Stimulated activated CD8-positive, alpha-beta memory T cell treated with anti-CD3 and anti-CD28 coated beads, Interleukin-2, amount 100 ng/mL, for 48 hours (primary cell): ENCODE data around the gene CCL5.
A peak's percentile ranks its signal among the peaks of the same experiment; 100 is the strongest.
"Not testable (repeated sequence)": the region's sequence is repeated elsewhere in the genome, so short reads cannot be mapped to it uniquely, and the experiment has no call there.

Source experiments
- DNase-seq, 2 donors: peaks; one replicate each; pipeline ENCODE4 v3.0.0-alpha.2; 2020; ENCODE audit warnings: low read depth in 2 of 2

CCL5 gene

DNA sequence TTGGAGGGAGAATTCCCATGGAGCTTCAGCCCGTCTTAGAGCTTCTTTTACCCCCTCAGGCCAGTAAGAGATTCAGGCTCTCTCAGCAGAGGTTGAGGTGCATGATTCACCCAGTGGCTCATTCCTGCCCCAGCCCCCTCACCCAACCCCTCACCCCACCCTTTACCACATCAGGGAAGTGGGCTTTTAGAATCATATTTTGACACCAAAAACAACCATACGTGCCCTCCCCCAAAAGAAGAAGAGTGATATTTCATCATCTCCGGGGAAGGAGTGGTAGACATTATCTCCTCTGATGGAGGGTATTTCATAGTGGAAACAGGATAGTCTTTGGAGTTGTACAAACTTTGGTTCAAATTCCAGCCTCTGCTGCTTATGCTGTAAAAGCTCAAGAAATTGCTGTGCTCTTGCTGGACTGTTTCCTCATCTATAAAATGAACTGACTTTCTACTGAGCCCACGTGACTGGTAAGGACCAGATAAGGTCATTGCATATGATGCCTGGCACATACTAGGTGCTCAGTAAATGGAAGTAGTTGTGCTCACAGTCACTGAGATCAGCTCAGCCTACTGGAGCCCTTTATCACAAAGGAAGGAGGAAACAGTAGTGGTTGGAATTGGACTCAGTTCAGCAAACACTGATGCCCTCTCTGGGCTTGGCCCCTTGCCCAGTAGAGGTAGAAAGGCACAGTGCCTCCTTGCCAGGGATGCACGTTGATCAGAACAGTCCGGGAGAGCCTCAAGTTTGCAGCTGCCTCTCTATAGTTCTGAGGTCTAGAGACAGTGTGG lies 18.3 kb upstream of the CCL5 start:
- DNase-seq: no peak

DNA sequence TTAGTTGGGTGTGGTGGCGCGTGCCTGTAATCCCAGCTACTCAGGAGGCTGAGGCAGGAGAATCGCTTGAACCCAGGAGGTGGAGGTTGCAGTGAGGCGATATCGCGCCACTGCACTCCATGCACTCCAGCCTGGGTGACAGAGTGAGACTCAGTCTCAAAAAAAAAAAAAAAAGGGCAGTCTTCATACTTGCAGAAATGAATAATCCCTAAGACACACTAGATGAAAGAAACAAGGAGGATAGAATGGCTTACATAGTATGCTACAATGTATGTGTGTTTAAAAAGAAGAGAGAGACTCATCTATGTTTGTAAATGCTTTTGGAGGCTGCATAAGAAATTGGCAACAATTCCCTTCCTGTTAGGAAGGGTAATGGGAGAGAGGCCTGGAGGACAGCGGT lies 17.6 kb upstream of the CCL5 start:
- DNase-seq: not testable (repeated sequence)

DNA sequence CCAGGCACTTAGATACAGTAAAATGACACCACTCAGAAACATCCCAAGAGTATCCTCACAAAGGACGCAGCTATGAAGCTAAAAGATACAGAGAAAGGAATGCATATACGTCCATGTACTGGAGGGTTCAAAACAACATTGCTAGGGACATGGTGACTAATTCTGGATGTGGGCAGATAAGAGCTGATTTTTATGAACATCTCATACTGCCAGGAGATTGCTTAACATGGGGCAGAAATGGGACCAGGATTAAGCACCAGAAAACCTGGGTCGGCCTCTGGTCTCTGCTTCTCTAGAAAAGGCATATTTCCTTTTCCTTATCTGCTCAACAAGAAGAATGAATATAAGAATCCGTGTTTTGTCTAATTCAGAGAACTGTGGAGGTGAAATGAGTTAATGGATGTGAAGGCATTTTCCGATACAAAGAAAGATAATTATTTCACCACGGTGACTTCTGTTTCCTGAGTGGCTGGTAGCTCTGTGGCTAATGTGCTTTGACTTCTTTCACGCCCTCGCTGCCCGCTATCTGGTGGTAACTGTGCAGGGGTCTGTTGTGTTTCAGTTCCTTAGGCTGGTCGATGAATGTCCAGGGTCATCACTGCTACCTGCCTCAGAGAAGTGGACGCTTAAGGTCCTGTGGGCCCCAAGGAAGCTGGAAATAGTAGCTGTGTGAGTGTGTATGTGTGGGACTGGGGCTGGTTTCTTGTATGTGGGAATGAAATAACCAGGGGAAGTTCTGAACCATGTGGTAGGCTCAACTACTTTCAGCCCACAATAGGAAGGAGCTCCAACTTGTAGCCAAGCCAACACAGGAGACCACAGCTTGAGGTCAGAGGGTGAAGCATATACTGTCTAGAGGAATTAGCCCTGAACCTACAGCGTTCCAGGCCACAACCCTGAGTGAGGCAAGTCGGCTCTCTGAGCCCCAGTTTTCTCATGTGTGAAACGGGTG lies 15.8 kb upstream of the CCL5 start:
- DNase-seq: no peak

DNA sequence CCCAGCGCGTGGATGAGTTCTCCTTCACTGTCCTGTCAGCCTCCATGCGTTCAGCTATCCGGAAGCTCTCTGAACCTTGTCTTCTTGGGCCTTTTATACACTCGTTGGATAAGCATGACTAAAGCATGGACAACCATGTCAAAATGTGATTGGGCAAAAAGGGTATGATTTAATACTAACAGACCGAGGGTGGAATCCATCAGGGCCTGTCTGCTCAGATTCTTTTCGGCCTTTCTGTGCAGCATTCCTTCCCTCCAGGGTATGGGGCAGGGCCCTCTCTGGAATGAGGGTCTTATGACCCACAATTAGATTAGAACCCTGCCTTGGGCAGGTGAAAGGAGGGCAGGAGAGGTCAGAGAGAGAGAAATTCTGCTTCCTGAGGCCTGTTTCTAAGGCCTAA lies 14.0 kb upstream of the CCL5 start:
- no peak for DNase-seq

DNA sequence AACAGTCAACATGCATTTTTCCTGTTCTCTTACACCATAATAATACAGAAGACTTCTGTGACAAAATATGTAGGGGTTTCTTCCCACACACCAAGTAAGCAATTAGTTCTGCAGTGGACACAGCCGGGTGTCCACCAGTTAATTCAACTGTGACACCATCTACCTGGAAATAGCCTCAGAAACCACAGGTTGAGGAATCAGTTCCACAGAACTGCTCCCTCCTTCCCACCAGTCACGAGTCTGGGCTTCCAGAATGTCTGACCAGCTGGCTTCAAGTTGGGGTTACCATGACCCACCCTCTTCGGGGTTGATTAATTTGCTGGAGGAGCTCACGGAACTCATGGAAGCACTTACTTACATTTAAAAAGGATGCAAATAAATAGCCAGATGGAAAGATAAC lies 13.6 kb upstream of the CCL5 start:
- no peak for DNase-seq

DNA sequence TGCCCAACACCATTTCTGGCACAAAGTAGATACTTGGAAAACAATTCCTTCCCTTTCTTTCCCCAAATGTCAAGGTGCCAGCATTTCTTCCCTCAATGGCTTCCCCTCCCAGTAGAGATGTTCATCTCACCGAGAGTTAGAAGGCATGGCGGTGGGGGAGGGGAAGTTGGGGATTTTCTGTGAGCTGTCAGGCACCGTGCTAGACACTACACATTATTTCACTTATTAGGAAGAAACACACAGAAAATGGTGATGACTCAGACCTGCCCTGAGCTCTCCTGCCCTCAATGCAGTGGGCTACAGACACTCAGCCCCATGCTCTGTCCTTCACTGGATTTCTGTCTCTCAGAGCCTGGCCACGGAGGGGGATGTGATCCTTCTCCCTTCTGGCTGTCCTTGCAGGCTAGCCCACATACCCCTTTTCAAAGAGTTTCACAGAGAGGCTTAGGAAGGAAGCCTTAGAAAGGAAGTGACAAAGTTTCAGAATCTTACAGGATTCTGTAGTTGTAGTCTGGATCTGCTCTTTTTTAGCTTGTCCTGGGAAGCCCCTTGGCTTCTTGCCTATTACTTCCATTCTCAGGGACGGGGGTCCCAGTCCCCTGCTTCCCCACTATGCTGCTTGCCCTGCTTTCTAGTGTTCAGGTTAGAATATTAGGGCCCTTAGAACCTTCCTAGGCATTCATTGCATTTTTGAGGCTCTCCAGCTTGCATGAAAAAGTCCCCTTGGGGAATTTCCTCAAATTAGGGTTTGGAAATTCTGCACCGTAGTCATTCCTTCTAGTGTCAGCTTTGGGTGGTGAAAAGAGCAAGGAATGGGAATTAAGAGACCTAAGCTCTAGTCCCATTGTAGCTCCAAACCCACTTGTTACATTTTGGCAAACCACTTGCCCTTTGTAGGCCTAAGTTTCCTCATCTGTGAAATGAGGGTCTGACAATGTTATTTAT lies 12.2 kb upstream of the CCL5 start:
- DNase-seq: peak in 1 of 2 donors; percentile 69

DNA sequence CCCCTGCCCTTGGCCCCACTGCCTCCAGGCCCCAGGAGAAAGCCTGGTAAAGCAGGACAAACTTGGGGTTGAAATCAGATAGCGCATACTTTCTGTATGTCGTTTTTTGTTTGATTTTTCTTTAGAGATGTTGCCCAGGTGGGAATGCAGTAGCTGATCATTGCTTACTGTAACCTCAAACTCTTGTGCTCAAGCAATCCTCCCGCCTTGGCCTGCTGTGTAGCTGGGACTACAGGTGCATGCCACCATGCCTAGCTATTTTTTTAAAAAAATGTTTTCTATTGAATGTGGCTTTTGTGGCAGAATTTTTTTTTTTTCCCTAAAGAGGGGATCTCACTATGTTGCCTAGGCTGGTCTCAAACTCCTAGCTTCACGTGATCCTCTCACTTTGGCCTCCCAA lies 11.1 kb upstream of the CCL5 start:
- no peak for DNase-seq

DNA sequence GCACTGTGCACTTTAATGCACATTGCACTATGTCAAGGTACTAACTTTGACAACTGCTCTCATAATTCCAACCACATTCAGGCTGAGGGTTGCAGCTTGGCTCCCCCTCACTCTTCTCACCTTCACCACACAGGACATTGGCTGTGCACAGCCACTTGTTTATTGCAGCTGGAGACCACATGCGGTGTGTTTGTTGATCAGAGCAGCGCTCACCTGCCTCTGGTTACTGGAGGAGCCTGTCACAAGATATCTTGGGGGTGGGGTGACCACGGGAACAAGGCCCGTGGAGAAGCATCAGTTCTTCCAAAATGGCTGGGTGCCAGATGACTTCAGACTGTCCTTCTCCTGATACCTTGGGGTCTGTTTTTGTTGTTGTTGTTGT lies 10.6 kb upstream of the CCL5 start:
- DNase-seq: no peak

DNA sequence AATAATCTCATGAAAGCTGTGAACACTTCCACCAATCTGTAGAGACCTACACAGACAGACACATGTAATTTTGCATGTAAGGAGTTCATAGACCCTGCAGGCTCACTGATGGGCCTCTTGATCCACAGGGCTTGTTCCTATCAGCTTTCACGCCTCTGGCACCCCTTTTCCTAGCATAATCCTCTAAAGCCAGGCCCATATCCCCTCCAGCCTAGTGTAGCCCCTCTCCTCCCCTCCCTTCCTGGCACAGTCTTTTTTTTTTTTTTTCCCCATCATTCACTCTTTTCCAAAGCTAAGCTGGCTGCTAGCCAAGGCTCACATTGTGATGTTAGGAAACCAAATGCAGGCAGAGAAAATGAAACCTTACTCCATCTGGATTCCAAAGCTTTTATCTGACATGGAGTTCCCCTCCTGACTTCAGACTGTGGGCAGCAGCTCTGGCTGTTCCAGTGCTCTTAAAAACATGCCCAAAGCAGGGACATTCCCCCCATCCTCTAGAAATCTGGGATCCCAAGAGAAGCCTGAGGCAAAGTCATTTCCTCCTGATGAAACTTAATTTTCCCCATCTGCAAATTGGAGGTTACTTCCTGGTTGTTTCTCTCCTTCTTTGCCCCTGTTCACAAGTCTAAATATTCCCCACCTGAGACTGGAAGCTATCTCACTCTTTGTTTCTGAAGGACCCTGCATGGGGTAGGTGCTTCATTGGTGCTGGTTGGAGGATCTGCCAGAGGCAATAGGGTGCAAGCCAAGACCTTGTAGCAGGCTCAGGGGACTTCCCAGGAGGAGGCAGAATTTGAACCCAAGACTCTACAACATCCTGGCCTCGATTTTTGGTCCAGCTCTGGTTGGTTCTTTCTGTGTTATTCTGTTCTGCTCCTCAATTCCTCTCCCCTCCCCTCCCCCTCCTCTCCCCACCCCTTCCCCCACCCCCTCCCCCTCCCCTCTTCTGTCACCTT lies 9.9 kb upstream of the CCL5 start:
- no peak for DNase-seq

DNA sequence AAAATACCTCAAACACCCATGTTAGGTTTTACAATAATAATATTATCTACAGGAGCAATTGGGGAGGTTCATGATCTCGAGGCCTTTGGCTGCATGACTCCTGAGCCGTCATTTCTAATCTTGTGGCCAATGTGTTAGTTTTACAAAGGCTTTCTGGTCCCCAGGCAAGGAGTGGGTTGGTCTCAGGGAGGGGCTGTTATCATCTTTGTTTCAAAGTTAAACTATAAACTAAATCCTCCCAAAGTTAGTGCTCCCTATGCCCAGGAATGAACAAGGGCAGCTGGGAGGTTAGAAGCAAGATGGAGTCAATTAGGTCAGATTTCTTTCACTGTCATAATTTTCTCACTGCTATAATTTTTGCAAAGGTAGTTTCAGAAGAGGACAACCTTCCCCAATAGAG lies 9.1 kb upstream of the CCL5 start:
- DNase-seq: no peak

DNA sequence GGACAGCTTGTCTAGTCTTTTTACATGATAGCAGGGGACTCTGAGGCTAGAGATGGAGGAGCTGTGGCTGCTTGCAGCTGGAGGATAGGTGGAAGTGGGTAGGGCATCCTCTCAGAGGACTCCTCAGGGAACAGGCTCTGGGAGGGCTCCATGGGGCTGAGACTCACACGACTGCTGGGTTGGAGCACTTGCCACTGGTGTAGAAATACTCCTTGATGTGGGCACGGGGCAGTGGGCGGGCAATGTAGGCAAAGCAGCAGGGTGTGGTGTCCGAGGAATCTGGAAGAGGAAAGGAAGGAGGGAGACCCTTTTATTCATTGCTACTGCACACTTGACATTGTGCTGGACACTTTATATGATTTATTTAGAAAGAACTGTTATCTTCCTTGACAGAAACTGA lies 1.8 kb downstream of the CCL5 start:
- no peak for DNase-seq

DNA sequence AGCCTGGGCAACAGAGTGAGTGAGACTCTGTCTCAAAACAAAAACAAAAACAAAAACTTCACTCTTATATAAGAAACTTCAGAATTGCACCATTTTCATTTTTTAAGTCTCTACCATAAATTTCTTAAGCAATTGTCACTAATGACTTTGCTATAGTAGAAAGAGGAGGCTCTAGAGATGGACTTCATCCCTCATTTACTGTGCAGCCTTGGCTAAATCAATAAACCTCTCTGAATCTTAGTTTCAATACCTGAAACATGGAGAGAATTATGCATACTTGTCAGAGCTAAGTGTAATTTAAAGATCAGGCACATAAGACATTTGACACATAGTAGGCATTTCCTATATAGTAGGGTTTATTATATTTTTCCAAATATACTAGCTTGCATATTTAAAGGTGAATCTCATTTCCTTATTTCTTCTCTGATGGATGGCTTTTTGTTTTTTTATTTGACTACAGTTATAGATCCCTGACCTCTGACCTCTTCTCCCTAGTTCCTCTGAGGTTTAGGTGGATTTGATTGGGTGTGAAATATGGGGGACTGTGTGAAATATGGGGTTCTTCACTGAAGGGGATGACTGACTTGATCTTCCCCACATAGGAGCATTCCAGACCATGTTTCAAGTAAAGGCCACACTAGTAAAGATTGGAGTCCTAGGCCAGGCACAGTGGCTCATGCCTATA lies 2.7 kb downstream of the CCL5 start:
- no peak for DNase-seq

DNA sequence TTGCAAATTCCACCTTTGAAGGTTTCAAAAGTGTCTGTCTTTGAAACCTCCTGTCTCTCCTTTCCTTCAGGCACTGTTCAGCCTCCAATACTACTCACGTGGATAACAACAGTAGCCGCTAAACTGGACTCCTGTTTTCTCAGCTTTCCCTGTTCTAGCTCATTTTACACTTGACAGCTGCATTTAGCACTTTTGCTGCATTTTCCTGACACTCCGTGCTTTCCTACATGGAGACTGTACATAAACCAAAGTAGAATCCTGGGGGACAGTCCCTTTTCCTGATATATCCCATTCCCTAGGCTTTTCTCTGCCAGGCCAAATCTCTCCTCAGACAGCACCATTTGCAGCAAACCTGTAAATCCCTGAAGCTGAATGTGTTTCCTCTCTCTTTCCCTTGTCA lies 3.6 kb downstream of the CCL5 start:
- DNase-seq: no peak

DNA sequence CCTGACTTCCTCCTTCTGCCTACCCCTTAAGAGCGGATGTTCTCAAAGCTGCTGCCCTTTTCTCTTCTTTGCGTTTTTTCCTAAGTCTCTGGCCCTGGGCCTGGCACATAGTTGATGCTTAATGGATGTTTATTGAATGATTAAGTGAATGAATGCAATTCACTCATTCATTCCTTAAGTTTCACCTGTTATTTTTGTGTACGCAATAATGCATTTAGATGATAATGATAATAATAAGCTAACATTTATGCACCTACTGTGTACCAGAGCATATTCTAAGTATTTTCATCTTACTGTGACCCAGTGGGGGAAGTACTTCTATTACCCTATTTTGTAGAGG lies 4.4 kb downstream of the CCL5 start:
- DNase-seq: no peak

DNA sequence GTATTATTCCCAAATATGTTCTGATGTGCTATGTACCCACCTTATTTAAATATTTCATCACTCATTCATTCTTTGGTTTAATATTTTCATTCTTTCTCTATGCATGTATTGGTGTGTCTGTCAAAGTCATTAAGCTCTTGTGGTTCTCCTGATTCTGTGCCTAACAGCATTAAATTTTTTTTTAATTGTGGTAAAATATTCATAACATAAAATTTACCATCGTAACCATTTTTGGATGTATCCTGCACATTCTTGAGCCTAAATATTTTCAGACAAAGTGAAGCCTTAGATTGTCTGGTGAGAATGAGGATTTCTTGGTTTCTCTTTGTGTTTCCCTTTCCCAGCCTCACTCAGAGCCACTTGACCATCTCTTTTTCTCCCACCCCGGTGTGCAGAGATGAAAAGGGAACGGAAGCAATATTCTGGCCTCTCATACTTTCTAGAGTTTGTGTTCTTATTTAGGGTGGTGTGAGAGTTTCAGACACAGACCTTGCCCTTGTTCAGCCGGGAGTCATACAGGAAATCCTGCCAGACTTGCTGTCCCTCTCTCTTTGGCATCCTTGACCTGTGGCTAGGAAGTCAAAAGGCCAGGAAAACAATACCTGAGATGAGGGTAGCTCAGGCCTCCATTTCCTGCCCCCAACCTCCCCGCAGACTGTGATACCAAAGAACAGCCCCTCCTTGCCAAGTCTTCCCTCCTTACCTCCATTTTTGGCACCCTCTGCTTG lies 4.9 kb downstream of the CCL5 start:
- DNase-seq: no peak

DNA sequence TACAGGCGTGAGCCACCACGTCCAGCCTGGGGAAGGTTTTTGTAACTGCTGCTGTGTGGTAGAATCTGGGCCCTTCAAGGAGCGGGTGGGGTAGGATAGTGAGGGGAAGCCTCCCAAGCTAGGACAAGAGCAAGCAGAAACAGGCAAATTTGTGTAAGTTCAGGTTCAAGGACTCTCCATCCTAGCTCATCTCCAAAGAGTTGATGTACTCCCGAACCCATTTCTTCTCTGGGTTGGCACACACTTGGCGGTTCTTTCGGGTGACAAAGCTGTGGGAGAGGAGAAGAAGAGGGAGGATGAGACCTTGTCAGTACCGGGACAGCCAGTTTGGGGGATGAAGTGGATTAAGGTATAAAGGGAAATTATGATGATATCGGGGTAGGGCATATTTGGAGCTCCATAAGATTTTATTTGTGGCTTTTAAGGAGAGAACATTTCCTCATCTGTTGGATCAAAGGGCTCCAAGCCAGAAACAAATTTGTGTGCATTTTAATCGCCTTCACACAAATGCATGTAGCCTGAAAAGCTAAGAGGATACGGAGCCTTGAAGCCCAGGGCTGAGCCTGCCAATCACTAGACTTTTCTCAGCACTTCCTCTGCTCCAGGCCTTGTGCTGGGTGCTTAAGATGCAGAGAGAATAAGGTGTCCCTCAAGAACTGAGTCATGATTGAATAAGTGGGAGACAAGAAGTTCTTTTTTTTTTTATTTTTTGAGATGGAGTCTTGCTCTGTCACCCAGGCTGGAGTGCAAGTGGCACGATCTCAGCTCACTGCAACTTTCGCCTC lies 7.8 kb downstream of the CCL5 start:
- no peak for DNase-seq

DNA sequence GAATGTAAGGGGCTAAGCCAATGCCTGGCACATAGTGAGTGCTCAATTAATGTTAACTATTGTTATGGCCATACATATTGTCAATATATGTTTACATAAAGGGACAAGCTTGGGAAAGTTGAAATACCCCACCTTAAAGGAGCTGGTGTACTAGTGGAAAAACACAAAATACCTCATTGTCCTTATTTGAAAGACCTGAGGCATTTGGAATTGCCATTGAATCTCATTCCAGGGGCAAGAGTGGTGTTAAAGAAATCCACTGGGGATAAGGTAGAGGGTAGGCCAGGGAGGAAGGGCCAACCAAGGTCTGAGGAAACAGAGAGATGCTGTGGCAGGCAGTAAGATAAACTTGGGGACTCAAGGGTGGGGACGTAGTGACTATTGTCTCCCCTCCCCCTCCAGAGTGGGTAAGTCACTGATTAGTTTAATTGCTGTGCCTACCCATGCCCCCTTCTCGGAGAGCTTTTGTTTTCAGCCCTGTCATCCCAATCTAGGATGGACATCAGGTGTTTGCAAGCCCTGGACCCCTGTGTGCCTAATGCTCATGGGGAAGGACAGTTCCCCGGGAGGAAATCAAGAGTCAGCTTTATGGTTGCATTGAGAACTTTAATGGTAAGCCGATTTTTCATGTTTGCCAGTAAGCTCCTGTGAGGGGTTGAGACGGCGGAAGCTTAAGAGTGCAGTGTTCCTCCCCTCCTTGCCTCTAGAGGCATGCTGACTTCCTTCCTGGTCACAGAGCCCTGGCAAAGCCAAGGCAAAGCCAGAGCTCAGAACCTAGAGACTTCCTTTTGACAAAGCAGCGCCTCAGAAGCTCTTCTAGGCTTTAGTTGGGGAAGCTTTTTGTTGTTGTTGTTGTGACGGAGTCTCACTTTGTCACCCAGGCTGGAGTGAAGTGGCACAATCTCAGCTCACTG lies 9.0 kb downstream of the CCL5 start:
- DNase-seq: no peak

DNA sequence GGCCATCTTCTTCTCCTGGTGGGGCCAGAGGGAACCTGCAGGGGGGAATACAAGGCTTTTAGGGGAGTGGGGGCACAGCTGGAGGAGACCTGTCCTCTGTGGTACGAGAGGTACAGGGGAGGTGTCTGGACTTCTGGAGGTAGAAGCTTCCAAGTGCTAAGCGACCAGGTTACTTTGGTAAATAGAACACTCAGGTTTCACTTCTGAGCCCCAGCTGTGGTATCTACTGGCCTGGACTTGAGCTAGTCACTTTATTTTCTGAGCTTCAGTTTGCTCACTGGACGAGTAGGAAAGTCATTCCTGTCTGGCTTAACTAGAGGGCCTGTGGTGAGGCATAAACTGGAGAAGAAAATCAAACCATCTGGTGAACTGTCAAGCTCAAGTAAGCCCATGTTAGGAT lies 11.4 kb downstream of the CCL5 start, which contains the start of gene HEATR9:
HEATR9 (minus strand) TSS at position 155 of the 400 bp plus-strand sequence; CDS start at position 6, 149 bp downstream.
- no peak for DNase-seq
